T1000 (cell line): ENCODE measurements around the gene HYDIN.
"Not testable (repeated sequence)": the region's sequence is repeated elsewhere in the genome, so short reads cannot be mapped to it uniquely, and the experiment has no call there.

Experiments
- DNase-seq: peaks from one replicate; lab custom pipeline; 2025; ENCODE audit warnings: mixed read lengths; lab: John Stamatoyannopoulos, UW

Gene HYDIN

GRCh38 chr16:71105881-71106280, 124.6 kb downstream of the HYDIN start:
- not testable (repeated sequence) for DNase-seq

- DNase-seq = not testable (repeated sequence)
These were observed 146.9 kb downstream of the HYDIN start for GRCh38 chr16:71083573-71083972.

- DNase-seq = not testable (repeated sequence)
These were observed 149.7 kb downstream of the HYDIN start for GRCh38 chr16:71080777-71081176.

GRCh38 chr16:71080262-71080661, 150.3 kb downstream of the HYDIN start:
- not testable (repeated sequence) for DNase-seq

GRCh38 chr16:71070651-71071050, 159.9 kb downstream of the HYDIN start:
- not testable (repeated sequence) for DNase-seq

GRCh38 chr16:71069842-71070241, 160.7 kb downstream of the HYDIN start:
- not testable (repeated sequence) for DNase-seq

GRCh38 chr16:71053897-71054609, 176.5 kb downstream of the HYDIN start:
- not testable (repeated sequence) for DNase-seq

- DNase-seq = not testable (repeated sequence)
These were observed 180.2 kb downstream of the HYDIN start for GRCh38 chr16:71050307-71050706.

- not testable (repeated sequence) for DNase-seq
These were observed 191.0 kb downstream of the HYDIN start for GRCh38 chr16:71039368-71040111.

- not testable (repeated sequence) for DNase-seq
These were observed 192.1 kb downstream of the HYDIN start for GRCh38 chr16:71038421-71038820.

- not testable (repeated sequence) for DNase-seq
These were observed 192.5 kb downstream of the HYDIN start for GRCh38 chr16:71037987-71038386.

GRCh38 chr16:71028032-71028727, 202.3 kb downstream of the HYDIN start:
- not testable (repeated sequence) for DNase-seq

- DNase-seq = not testable (repeated sequence)
These were observed 203.0 kb downstream of the HYDIN start for GRCh38 chr16:71027511-71027910.

- DNase-seq = not testable (repeated sequence)
These were observed 206.6 kb downstream of the HYDIN start for GRCh38 chr16:71023851-71024439.

GRCh38 chr16:71021961-71022537, 208.5 kb downstream of the HYDIN start:
- DNase-seq = not testable (repeated sequence)

GRCh38 chr16:71019067-71019682, 211.3 kb downstream of the HYDIN start:
- not testable (repeated sequence) for DNase-seq

GRCh38 chr16:71015419-71015818, 215.1 kb downstream of the HYDIN start:
- not testable (repeated sequence) for DNase-seq

GRCh38 chr16:71009440-71010223, 220.9 kb downstream of the HYDIN start:
- DNase-seq = not testable (repeated sequence)

- DNase-seq = not testable (repeated sequence)
These were observed 224.0 kb downstream of the HYDIN start for GRCh38 chr16:71006516-71006915.

GRCh38 chr16:70999735-71000134, 230.8 kb downstream of the HYDIN start:
- not testable (repeated sequence) for DNase-seq
